Chondrocyte (in vitro differentiated cells): ENCODE measurements around the gene FAM32A. TPM values are rescaled to one million over a fixed set of nuclear protein-coding genes. Genes with fewer than 3 reads are reported as not detected.

Experiments
- DNase-seq: peaks from one replicate; pipeline ENCODE4 v3.0.0; 2021; ENCODE audit warnings: mixed read lengths, low spot score
- H3K27ac Mint-ChIP-seq: one replicate; pipeline ENCODE4 v1.8.0; 2021; ENCODE audit warnings: mild to moderate bottlenecking, moderate library complexity, mixed read lengths; ENCODE audit not compliant: unreplicated experiment
- H3K27me3 Mint-ChIP-seq: 2 replicates; pipeline ENCODE4 v1.8.0; 2021; ENCODE audit warnings: low read depth, mixed read lengths
- H3K36me3 Mint-ChIP-seq: 2 replicates; pipeline ENCODE4 v1.8.0; 2021; ENCODE audit warnings: low read depth, mixed read lengths
- H3K4me1 Mint-ChIP-seq: 2 replicates; pipeline ENCODE4 v1.8.0; 2021; ENCODE audit warnings: low read depth, mild to moderate bottlenecking, mixed read lengths
- H3K4me3 Mint-ChIP-seq: one replicate; pipeline ENCODE4 v1.8.0; 2021; ENCODE audit warnings: mild to moderate bottlenecking, moderate library complexity, mixed read lengths; ENCODE audit not compliant: unreplicated experiment
- H3K9me3 Mint-ChIP-seq: 2 replicates; pipeline ENCODE4 v1.8.0; 2021; ENCODE audit warnings: low read depth, mixed read lengths
- CTCF ChIP-seq: fragments of 200-600 bp; sonication (generic); IDR thresholded peaks from 2 replicates; pipeline ENCODE4 v1.5.0; 2021; ENCODE audit warnings: antibody characterized with exemption, mild to moderate bottlenecking, moderate library complexity
- total RNA-seq: library from RNA; stranded (reverse); gene quantifications from 3 replicates; pipeline ENCODE4 v1.2.1, GENCODE V29; 2021

FAM32A gene
- total RNA-seq, 1 donor from 2014 or later, result 64.9 TPM

GRCh38 chr19:16208847-16209665 lies 23.8 kb downstream of the FAM32A start:
- H3K27ac Mint-ChIP-seq, result no peak overlapping the region
- no peak for DNase-seq
- no peaks in the 10 kb centered on the region for H3K9me3 Mint-ChIP-seq
- H3K36me3 Mint-ChIP-seq, result peaks cover 40% of the 10 kb centered on the region
- no peak for TF ChIP-seq CTCF
- H3K4me1 Mint-ChIP-seq, result peaks cover 3% of the 10 kb centered on the region
- no peak overlapping the region for H3K4me3 Mint-ChIP-seq
- no peaks in the 10 kb centered on the region for H3K27me3 Mint-ChIP-seq

DNA sequence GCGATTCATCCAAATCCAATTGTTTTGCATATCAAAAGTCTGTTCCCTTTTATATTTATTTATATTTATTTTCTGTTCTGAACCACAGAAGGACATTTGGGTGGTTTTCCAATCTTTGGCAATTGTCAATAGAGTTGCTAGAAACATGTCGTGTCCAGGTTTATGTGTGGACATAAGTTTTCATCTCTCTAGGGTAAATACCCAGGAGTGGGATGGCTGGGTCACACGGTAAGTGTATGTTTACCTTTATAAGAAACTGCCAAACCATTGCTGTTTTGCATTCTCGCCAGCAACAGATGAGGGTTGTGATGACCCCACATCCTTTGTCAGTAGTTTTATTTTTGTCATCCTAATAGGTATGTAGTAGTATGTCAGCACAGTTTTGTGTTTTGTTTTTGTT lies 25.0 kb downstream of the FAM32A start:
- Mint-ChIP-seq H3K4me3 (no peak overlapping the region), H3K4me1 (peaks cover 3% of the 10 kb centered on the region), H3K27ac (no peak overlapping the region), H3K9me3 (no peaks in the 10 kb centered on the region), H3K27me3 (no peaks in the 10 kb centered on the region), H3K36me3 (peaks cover 41% of the 10 kb centered on the region)
- TF ChIP-seq CTCF, result no peak
- no peak for DNase-seq

GRCh38 chr19:16213076-16213475 lies 27.9 kb downstream of the FAM32A start:
- no peak for TF ChIP-seq CTCF
- H3K27ac Mint-ChIP-seq, result no peak overlapping the region
- no peaks in the 10 kb centered on the region for H3K9me3 Mint-ChIP-seq
- no peaks in the 10 kb centered on the region for H3K27me3 Mint-ChIP-seq
- H3K4me3 Mint-ChIP-seq, result no peak overlapping the region
- H3K4me1 Mint-ChIP-seq, result peaks cover 14% of the 10 kb centered on the region
- DNase-seq, result no peak
- peaks cover 48% of the 10 kb centered on the region for H3K36me3 Mint-ChIP-seq

DNA sequence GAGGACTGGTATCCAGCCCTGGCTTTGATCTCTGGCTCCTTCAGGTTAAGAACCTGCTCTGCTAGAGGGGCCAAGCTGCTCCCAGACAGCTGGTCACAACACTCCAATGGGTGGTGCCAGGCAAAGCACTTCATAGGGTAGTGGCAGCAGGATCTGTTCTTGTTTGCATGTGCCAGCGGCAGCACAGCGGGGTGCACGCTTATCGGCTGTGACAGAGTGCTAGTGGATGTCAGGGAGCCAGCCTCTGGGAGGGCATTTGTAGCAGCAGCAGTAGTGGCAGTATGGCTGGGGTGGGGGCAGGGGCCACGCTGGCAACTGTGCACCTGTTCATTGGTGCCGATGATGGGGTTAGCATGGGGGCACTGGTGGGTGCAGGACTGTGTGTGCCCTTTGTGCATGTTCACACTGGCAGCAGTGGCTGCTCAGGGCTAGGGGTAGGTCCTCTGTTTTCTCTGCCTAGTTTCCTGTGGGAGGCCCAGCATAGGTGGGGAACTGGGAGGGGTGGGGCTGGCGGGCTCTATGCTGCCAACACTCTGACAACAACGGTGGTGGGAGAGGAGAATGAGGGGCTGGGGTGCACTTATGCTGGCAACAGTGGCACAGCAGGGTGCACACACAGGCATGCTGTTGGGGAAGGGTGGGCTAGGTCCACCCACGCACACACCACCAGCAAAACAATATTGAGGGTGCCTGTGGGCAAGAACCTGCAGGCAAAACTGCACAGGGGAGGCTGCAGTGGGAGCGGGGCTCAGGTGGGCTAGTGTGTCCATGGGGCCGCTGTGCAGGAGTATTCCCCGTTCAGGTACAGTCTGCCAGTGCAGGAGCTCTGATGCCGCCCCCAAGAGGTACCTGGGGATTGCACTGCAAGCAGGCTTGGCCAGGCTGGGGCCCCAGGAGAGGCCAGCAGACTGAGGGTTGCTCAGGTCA lies 31.8 kb downstream of the FAM32A start:
- no peak for DNase-seq
- Mint-ChIP-seq H3K4me1 (peaks cover 14% of the 10 kb centered on the region), H3K4me3 (no peak overlapping the region), H3K27ac (no peak overlapping the region), H3K36me3 (peaks cover 42% of the 10 kb centered on the region), H3K9me3 (peaks cover 13% of the 10 kb centered on the region), H3K27me3 (no peaks in the 10 kb centered on the region)
- TF ChIP-seq CTCF, result no peak

GRCh38 chr19:16217716-16218451 lies 32.7 kb downstream of the FAM32A start:
- Mint-ChIP-seq H3K27ac (no peak overlapping the region), H3K36me3 (peaks cover 43% of the 10 kb centered on the region), H3K9me3 (peaks cover 13% of the 10 kb centered on the region), H3K4me1 (peaks cover 14% of the 10 kb centered on the region), H3K27me3 (no peaks in the 10 kb centered on the region), H3K4me3 (no peak overlapping the region)
- DNase-seq, result no peak
- no peak for TF ChIP-seq CTCF
